Uterus (tissue), 4 donors: Measurements from ENCODE around the gene ENO1. TPM values are rescaled to one million over a fixed set of nuclear protein-coding genes. Genes with fewer than 3 reads are reported as not detected.
A peak's percentile ranks its signal among the peaks of the same experiment; 100 is the strongest.
"Not testable (repeated sequence)": the region's sequence is repeated elsewhere in the genome, so short reads cannot be mapped to it uniquely, and the experiment has no call there.

Experiments
- DNase-seq, 2 donors: peaks; one replicate each; pipeline ENCODE4 v3.0.0-alpha.2; 2019 to 2020
- H3K27ac ChIP-seq, 2 donors: fragments of 200-600 bp; sonication (generic); 1 replicate in 1 of 2; 2 replicates in 1 of 2; pipeline ENCODE4 v1.5.1; 2016 to 2018
- H3K27me3 ChIP-seq, 2 donors: fragments of 200-600 bp; sonication (generic); one replicate each; pipeline ENCODE4 v1.5.1; 2018 to 2019; ENCODE audit warnings: control low read depth in 1 of 2
- H3K36me3 ChIP-seq, 2 donors: fragments of 200-600 bp; sonication (generic); one replicate each; pipeline ENCODE4 v1.5.1; 2019; ENCODE audit warnings: control low read depth in 1 of 2
- H3K4me1 ChIP-seq, 2 donors: fragments of 200-600 bp; sonication (generic); one replicate each; pipeline ENCODE4 v1.5.1; 2018 to 2019; ENCODE audit warnings: control low read depth in 1 of 2
- H3K4me3 ChIP-seq, 2 donors: fragments of 200-600 bp; sonication (generic); 1 replicate in 1 of 2; 2 replicates in 1 of 2; pipeline ENCODE4 v1.5.1; 2018 to 2019; ENCODE audit warnings: mild to moderate bottlenecking in 1 of 2
- H3K9me3 ChIP-seq, 2 donors: fragments of 200-600 bp; sonication (generic); one replicate each; pipeline ENCODE4 v1.5.1; 2019; ENCODE audit warnings: control low read depth in 1 of 2
- POLR2A ChIP-seq, 2 donors: fragments of 450-650 bp; IDR thresholded peaks; one replicate each; pipeline ENCODE4 v1.6.1; 2016; ENCODE audit warnings: antibody characterized with exemption in 2 of 2, mild to moderate bottlenecking in 1 of 2, moderate library complexity in 1 of 2
- intact Hi-C: fragments of 100-400 bp; cut with DNase I; formaldehyde crosslinking; loops from one replicate; pipeline ENCODE4 v1.15.1; 2023; ENCODE audit warnings: low total_unique reads
- total RNA-seq, 4 donors: library from RNA; depleted of rRNA in 3 of 4; stranded (reverse); fragments of >200 nt in 3 of 4; gene quantifications; one replicate each; pipeline versions ENCODE4 v1.1.0 to v1.2.4, GENCODE V29; 2014 to 2023
- TF ChIP-seq, protein P1 (sequence below), 4 experiments: fragments of 200-600 bp in 2 of 4; fragments of 450-650 bp in 2 of 4; sonication (generic) in 2 of 4; IDR thresholded peaks; one replicate each; pipeline ENCODE4 v1.5.1; 2016 to 2019; ENCODE audit warnings: antibody characterized with exemption in 4 of 4, mild to moderate bottlenecking in 2 of 4, moderate library complexity in 1 of 4
- donor health status: DM: yes; HTN: yes; CAD: no.

ENO1 gene
- total RNA-seq, 4 donors from 2014 or later, result 123 to 358 (median 225) TPM

DNA sequence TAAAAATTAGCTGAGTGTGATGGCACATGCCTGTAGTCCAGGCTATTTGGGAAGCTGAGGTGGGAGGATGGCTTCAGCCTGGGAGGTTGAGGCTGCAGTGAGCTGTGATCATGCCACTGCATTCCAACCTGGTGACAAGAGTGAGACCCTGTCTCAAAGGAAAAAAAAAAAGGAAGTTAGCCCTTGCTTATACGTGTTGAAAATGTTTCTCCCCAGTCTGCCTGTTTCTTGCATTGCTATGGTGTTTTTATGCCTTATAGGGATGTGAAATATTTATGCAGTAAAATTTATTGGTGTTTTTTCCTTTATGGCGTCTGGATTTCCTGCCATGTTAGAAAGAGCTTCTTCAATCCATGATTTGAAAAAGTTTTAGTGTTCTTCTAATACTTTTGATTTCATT is 57.4 kb downstream of the ENO1 start:
- intact Hi-C loops, result no loop called here
- no peaks in the 10 kb centered on the region for H3K4me1 ChIP-seq
- no peak for DNase-seq
- TF ChIP-seq, protein P1, sequence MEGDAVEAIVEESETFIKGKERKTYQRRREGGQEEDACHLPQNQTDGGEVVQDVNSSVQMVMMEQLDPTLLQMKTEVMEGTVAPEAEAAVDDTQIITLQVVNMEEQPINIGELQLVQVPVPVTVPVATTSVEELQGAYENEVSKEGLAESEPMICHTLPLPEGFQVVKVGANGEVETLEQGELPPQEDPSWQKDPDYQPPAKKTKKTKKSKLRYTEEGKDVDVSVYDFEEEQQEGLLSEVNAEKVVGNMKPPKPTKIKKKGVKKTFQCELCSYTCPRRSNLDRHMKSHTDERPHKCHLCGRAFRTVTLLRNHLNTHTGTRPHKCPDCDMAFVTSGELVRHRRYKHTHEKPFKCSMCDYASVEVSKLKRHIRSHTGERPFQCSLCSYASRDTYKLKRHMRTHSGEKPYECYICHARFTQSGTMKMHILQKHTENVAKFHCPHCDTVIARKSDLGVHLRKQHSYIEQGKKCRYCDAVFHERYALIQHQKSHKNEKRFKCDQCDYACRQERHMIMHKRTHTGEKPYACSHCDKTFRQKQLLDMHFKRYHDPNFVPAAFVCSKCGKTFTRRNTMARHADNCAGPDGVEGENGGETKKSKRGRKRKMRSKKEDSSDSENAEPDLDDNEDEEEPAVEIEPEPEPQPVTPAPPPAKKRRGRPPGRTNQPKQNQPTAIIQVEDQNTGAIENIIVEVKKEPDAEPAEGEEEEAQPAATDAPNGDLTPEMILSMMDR (IDR thresholded peaks at IDR 0.05), result no peak
- TF ChIP-seq POLR2A (IDR thresholded peaks at IDR 0.05), result no peak
- no peak overlapping the region for H3K4me3 ChIP-seq
- H3K27me3 ChIP-seq, result no peaks in the 10 kb centered on the region
- no peaks in the 10 kb centered on the region for H3K36me3 ChIP-seq
- H3K27ac ChIP-seq, result no peak overlapping the region
- no peaks in the 10 kb centered on the region for H3K9me3 ChIP-seq

DNA sequence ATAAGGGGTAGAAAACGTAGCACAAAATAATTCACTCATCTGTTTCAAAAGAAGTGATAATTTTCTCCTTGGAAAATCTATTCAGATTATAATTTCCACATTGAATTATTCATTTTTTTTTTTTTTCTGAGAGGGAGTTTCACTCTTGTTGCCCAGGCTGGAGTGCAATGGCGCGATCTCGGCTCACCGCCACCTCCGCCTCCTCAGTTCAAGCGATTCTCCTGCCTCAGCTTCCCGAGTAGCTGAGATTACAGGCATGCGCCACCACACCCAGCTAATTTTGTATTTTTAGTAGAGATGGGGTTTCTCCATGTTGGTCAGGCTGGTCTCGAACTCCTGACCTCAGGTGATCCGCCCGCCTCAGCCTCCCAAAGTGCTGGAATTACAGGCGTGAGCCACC is 59.7 kb downstream of the ENO1 start:
- H3K4me1 ChIP-seq, intact Hi-C loops, H3K27me3 ChIP-seq, DNase-seq, H3K4me3 ChIP-seq, H3K9me3 ChIP-seq, H3K36me3 ChIP-seq: not testable (repeated sequence)
- peak overlapping the region; percentile 97 to 98 for H3K27ac ChIP-seq

DNA sequence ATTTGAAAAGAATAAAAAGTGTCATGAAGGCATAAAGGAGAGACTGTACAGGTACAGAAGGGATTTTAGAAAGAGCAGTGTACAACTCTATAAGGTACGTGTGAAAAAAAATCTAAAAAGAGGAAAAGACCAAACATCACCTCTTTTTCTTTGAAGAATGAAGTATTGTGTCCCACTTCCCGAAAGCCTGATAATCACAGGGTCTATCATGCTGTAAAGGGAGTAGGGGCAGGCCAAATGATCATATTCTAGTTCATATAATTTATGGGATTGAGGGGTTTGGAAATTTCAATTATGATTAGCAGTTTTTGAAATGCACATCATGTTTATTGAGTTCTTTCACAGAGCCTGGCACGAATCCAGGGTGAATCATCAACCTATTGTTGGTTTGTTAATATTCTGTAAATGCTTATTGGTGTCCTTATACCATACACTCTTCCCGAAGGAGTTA is 60.1 kb downstream of the ENO1 start:
- no peaks in the 10 kb centered on the region for H3K9me3 ChIP-seq
- DNase-seq, result peak; percentile 31 to 73
- no peaks in the 10 kb centered on the region for H3K36me3 ChIP-seq
- TF ChIP-seq POLR2A (IDR thresholded peaks at IDR 0.05), result no peak
- TF ChIP-seq, protein P1 (IDR thresholded peaks at IDR 0.05), result no peak
- H3K4me1 ChIP-seq, result no peaks in the 10 kb centered on the region
- peak overlapping the region; percentile 97 to 98 for H3K27ac ChIP-seq
- intact Hi-C loops, result no loop called here
- H3K4me3 ChIP-seq, result peak overlapping the region; percentile 38 to 95
- H3K27me3 ChIP-seq, result no peaks in the 10 kb centered on the region

DNA sequence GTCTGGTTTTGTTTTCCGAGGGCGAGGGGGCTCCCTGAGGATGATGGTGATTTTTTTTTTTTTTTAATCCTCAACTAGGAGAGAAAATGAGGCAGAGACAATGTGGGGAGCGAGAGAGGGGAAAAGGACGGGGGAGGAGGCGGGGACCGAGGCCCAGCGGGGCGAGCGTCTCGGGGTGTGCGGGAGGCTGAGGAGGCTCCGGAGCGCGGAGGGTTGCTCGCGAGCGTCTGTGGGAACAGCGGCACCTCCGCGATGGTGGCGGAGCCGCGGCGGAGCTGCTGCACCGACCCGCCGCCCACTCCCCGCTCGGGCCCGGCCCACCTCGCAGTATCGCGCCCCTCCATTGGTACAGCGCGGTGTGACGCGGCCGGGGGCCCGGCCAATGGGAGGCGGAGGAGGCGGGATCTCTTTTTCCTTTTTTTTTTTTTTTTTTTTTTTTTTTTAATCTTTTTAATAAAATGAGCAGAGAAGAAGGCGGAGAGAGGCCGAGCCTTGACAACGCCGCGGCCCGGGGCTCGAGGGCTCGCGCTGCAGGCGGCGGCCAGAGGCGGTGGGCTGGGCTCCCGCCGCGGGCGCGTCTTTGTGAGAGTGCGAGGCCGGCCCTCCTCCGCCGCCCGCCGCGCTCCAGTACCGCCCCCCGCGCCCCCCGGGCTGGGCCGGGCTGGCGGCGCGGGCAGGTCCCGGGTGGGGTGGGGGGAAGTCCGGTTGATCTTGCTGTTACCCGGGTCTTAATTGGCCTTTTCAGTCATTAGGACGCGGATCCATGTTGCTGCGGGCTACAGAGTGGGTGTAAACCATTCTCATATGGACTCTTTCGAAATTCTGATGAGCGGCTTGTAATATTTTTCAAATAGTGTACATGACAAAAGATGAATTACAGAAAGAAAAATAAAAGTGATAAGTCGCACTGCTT is 60.8 kb downstream of the ENO1 start, which contains the start of gene RERE:
RERE (minus strand) TSS at position 229 of the 913 bp plus-strand sequence.
- peak; percentile 91 to 95 for DNase-seq
- intact Hi-C loops, result no loop called here
- H3K4me1 ChIP-seq, result no peaks in the 10 kb centered on the region

DNA sequence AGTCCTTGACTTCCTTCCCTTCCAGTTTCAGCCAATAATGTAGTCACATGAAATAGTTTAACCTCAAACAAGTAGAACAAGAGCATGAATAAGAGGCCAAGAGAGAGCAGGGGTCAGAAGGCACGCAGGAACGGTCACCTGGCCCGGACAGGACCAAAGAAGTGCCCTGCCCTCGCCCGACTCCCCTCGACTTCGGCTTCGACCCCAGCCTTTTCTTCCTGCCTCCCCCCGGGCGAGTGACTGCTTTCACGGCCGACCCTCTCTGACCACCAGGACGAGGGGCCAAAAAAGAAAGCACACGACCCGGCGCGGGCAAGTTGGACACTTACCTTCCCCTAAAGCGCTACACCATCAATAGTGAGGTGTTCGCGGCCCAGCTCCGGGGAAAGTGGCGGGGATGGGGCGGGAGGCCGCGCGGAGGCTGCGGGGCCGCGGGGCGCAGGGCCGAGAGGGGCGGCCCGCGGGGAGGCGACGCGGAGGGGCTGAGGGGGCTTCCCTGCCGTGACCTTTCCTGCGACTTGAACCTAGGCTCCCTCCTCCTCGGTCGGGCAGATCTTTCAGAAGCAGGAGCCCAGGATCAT is 61.6 kb downstream of the ENO1 start:
- Histone ChIP-seq H3K4me3 (peak overlapping the region; percentile 66 to 95), H3K27ac (peak overlapping the region; percentile 97 to 98), H3K36me3 (no peaks in the 10 kb centered on the region), H3K9me3 (no peaks in the 10 kb centered on the region), H3K27me3 (no peaks in the 10 kb centered on the region), H3K4me1 (no peaks in the 10 kb centered on the region)
- peak; percentile 30 to 38 for DNase-seq
- TF ChIP-seq, protein P1 (IDR thresholded peaks at IDR 0.05), result no peak
- TF ChIP-seq POLR2A (IDR thresholded peaks at IDR 0.05), result no peak
- intact Hi-C loops, result no loop called here

More for the DNA sequence above, 60.8 kb downstream of the ENO1 start, which contains the start of gene RERE:
- Histone ChIP-seq H3K36me3 (no peaks in the 10 kb centered on the region), H3K9me3 (no peaks in the 10 kb centered on the region), H3K27ac (peak within 1 kb of the TSS; percentile 97 to 98), H3K4me3 (peak within 1 kb of the TSS; percentile 66 to 95), H3K27me3 (no peaks in the 10 kb centered on the region)
- TF ChIP-seq, protein P1 (IDR thresholded peaks at IDR 0.05), result peak in 2 of 4 experiments; percentile 39 to 45
- TF ChIP-seq POLR2A (IDR thresholded peaks at IDR 0.05), result peak; percentile 96 to 98
